Caco-2 (cell line): ENCODE data around the gene FLCN. TPM values are rescaled to one million over a fixed set of nuclear protein-coding genes. Genes with fewer than 3 reads are reported as not detected.
"Not testable (repeated sequence)": the region's sequence is repeated elsewhere in the genome, so short reads cannot be mapped to it uniquely, and the experiment has no call there.

Experiments
- BruUV-seq: library from RNA; stranded (reverse); fragments of 400-500 nt; replicated peaks from 2 replicates; lab custom pipeline; 2021; lab: Mats Ljungman, UMichigan
- CTCF ChIA-PET: fragments of 300-600 bp; sonication (Branson Sonifier 250); formaldehyde crosslinking; loops from one replicate; lab custom pipeline; 2022; ENCODE audit warnings: antibody characterized with exemption; lab: Charles Lee
- POLR2A ChIA-PET: fragments of 300-600 bp; sonication (Branson Sonifier 250); formaldehyde crosslinking; loops from one replicate; lab custom pipeline; 2022; ENCODE audit warnings: antibody characterized with exemption; lab: Charles Lee
- DNase-seq, 2 experiments: peaks; one replicate each; pipeline versions ENCODE4 v3.0.0 to v3.0.0-alpha.2; 2020 to 2022
- H3K27me3 ChIP-seq: replicated peaks from 2 replicates; pipeline ENCODE4 v1.6.0; 2011; ENCODE audit warnings: low read length; ENCODE audit not compliant: control insufficient read depth, insufficient read depth
- H3K36me3 ChIP-seq: 2 replicates; pipeline ENCODE4 v1.5.1; 2011; ENCODE audit warnings: low read length; ENCODE audit not compliant: control insufficient read depth, insufficient read depth
- H3K4me1 ChIP-seq: fragments of 250-450 bp; sonication (Bioruptor Pico); 2 replicates; pipeline ENCODE4 v1.5.1; 2020; ENCODE audit warnings: mild to moderate bottlenecking
- H3K4me3 ChIP-seq: 2 replicates; pipeline ENCODE4 v1.5.1; 2011; ENCODE audit warnings: low read depth, mild to moderate bottlenecking, control low read depth, low read length
- H3K9me3 ChIP-seq: fragments of 250-450 bp; sonication (Bioruptor Pico); 2 replicates; pipeline ENCODE4 v1.5.1; 2020; ENCODE audit warnings: mild to moderate bottlenecking, moderate library complexity
- H3K27ac Mint-ChIP-seq: one replicate; pipeline ENCODE4 v1.8.0; 2022; ENCODE audit warnings: mixed read lengths; ENCODE audit not compliant: unreplicated experiment
- H3K27me3 Mint-ChIP-seq: one replicate; pipeline ENCODE4 v1.8.0; 2022; ENCODE audit warnings: mixed read lengths; ENCODE audit not compliant: insufficient read depth, unreplicated experiment
- H3K36me3 Mint-ChIP-seq: one replicate; pipeline ENCODE4 v1.8.0; 2022; ENCODE audit warnings: mild to moderate bottlenecking, mixed read lengths; ENCODE audit not compliant: insufficient read depth, unreplicated experiment
- H3K4me1 Mint-ChIP-seq: one replicate; pipeline ENCODE4 v1.8.0; 2022; ENCODE audit warnings: low read depth, mixed read lengths; ENCODE audit not compliant: unreplicated experiment
- H3K4me3 Mint-ChIP-seq: one replicate; pipeline ENCODE4 v1.8.0; 2022; ENCODE audit warnings: mild to moderate bottlenecking, moderate library complexity, mixed read lengths; ENCODE audit not compliant: unreplicated experiment
- H3K9me3 Mint-ChIP-seq: one replicate; pipeline ENCODE4 v1.8.0; 2022; ENCODE audit warnings: mixed read lengths; ENCODE audit not compliant: unreplicated experiment
- CTCF ChIP-seq, 2 experiments: fragments of 200-600 bp in 1 of 2; IDR thresholded peaks; 1 replicate in 1 of 2; 2 replicates in 1 of 2; pipeline versions ENCODE4 v1.5.1 to v1.8.0; 2011 to 2022; ENCODE audit warnings: antibody characterized with exemption in 1 of 2, control low read depth in 1 of 2, inconsistent platforms in 1 of 2, low read depth in 1 of 2, low read length in 1 of 2, mild to moderate bottlenecking in 1 of 2, moderate library complexity in 1 of 2; ENCODE audit not compliant: insufficient read depth in 1 of 2, severe bottlenecking in 1 of 2, unreplicated experiment in 1 of 2
- intact Hi-C: fragments of 100-400 bp; cut with micrococcal nuclease; formaldehyde crosslinking; loops from one replicate; pipeline ENCODE4 v1.10.0; 2022; ENCODE audit not compliant: unreplicated experiment
- total RNA-seq: library from RNA; stranded (reverse); gene quantifications from 2 replicates; pipeline ENCODE4 v1.2.3, GENCODE V29; 2022

FLCN gene
- total RNA-seq, 1 experiment from 2014 or later: 69.0 TPM

- Mint-ChIP-seq H3K9me3 (no peaks in the 10 kb centered on the region), H3K4me3 (no peak overlapping the region), H3K27ac (no peak overlapping the region), H3K4me1 (no peaks in the 10 kb centered on the region), H3K36me3 (peaks cover 78% of the 10 kb centered on the region), H3K27me3 (no peaks in the 10 kb centered on the region)
- peaks cover 5% of the 10 kb centered on the region for H3K36me3 ChIP-seq
- no peaks in the 10 kb centered on the region for H3K4me1 ChIP-seq
- no TSS peak for BruUV-seq
- no peaks in the 10 kb centered on the region for H3K27me3 ChIP-seq
- POLR2A ChIA-PET: no interaction called here
- intact Hi-C loops: no loop called here
- no peak for TF ChIP-seq CTCF (IDR thresholded peaks at IDR 0.05; ENCODE audit: insufficient read depth in 1 of 2, low read depth in 1 of 2, low read length in 1 of 2, severe bottlenecking in 1 of 2, unreplicated experiment in 1 of 2)
- CTCF ChIA-PET: no interaction called here
- no peak for DNase-seq
- H3K9me3 ChIP-seq: no peaks in the 10 kb centered on the region
- no peak overlapping the region for H3K4me3 ChIP-seq
Measured at GRCh38 chr17:17258998-17259397, 22.0 kb upstream of the FLCN start.

GRCh38 chr17:17258011-17258410 is 21.0 kb upstream of the FLCN start:
- Mint-ChIP-seq H3K4me3 (no peak overlapping the region), H3K27me3 (no peaks in the 10 kb centered on the region), H3K27ac (no peak overlapping the region), H3K4me1 (no peaks in the 10 kb centered on the region), H3K36me3 (peaks cover 82% of the 10 kb centered on the region), H3K9me3 (no peaks in the 10 kb centered on the region)
- peaks cover 6% of the 10 kb centered on the region for H3K36me3 ChIP-seq
- no peak overlapping the region for H3K4me3 ChIP-seq
- BruUV-seq: no TSS peak
- no peaks in the 10 kb centered on the region for H3K4me1 ChIP-seq
- no peaks in the 10 kb centered on the region for H3K27me3 ChIP-seq
- no peaks in the 10 kb centered on the region for H3K9me3 ChIP-seq
- no peak for DNase-seq
- intact Hi-C loops: no loop called here
- POLR2A ChIA-PET: no interaction called here
- TF ChIP-seq CTCF (IDR thresholded peaks at IDR 0.05; ENCODE audit: insufficient read depth in 1 of 2, low read depth in 1 of 2, low read length in 1 of 2, severe bottlenecking in 1 of 2, unreplicated experiment in 1 of 2): no peak
- CTCF ChIA-PET: interaction anchor here (0.6 kb wide), 1 partner anchor 12 kb away, joined by 3 read pairs; no protein-coding TSS in a partner anchor

GRCh38 chr17:17256316-17256715 is 19.3 kb upstream of the FLCN start:
- Histone ChIP-seq H3K27me3 (no peaks in the 10 kb centered on the region), H3K9me3 (no peaks in the 10 kb centered on the region), H3K4me1 (no peaks in the 10 kb centered on the region), H3K36me3 (peaks cover 8% of the 10 kb centered on the region), H3K4me3 (no peak overlapping the region)
- no peak for TF ChIP-seq CTCF (IDR thresholded peaks at IDR 0.05; ENCODE audit: insufficient read depth in 1 of 2, low read depth in 1 of 2, low read length in 1 of 2, severe bottlenecking in 1 of 2, unreplicated experiment in 1 of 2)
- no peaks in the 10 kb centered on the region for H3K9me3 Mint-ChIP-seq
- H3K36me3 Mint-ChIP-seq: peaks cover 93% of the 10 kb centered on the region
- no peaks in the 10 kb centered on the region for H3K4me1 Mint-ChIP-seq
- BruUV-seq: no TSS peak
- no peak overlapping the region for H3K27ac Mint-ChIP-seq
- intact Hi-C loops: no loop called here
- no peak overlapping the region for H3K4me3 Mint-ChIP-seq
- H3K27me3 Mint-ChIP-seq: no peaks in the 10 kb centered on the region
- ChIA-PET CTCF (no interaction called here), POLR2A (interaction anchor here (0.6 kb wide), 1 partner anchor 21 kb away, joined by 6 read pairs; no protein-coding TSS in a partner anchor)
- DNase-seq: no peak

GRCh38 chr17:17255689-17256088 is 18.7 kb upstream of the FLCN start:
- BruUV-seq, H3K4me3 ChIP-seq, H3K27me3 ChIP-seq, H3K36me3 ChIP-seq, intact Hi-C loops, H3K4me1 Mint-ChIP-seq, DNase-seq, H3K9me3 Mint-ChIP-seq, H3K4me3 Mint-ChIP-seq, POLR2A ChIA-PET, CTCF ChIA-PET, H3K27me3 Mint-ChIP-seq, H3K27ac Mint-ChIP-seq, H3K9me3 ChIP-seq, H3K4me1 ChIP-seq: not testable (repeated sequence)
- peaks cover 93% of the 10 kb centered on the region for H3K36me3 Mint-ChIP-seq
